ENCODE data around the gene SCUBE1.

DNA sequence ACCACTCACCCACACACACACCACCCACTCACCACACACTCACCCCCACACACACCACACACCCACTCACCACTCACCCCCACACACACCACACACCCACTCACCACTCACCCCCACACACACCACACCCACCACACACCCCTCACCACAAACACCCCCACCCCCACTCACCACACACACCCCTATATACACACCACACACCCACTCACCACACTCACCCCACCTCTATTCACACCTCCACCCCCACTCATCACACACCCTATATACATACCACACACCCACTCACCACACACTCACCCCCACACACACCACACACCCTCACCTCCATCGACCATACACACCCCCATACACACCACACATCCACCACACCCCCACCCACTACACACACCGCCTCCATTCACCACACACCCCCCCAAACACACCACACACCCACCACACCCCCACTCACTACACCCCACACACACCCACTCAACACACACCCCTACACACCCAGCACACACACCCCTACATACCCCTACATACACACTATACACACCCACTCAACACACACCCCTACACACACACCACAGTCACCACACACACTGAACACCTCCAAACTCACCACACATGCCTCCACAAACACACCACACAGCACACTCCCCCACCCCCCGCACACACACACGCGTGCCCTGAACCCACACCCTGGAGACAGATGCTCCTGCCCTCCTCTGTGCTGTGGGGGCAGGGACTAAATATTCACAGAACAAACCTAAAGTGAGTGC is 137.2 kb downstream of the SCUBE1 start:
- no peak for TF ChIP-seq POLR2AphosphoS5 (IDR thresholded peaks at IDR 0.05; ENCODE audit: low read depth, low read length)
- TF ChIP-seq, protein P1, sequence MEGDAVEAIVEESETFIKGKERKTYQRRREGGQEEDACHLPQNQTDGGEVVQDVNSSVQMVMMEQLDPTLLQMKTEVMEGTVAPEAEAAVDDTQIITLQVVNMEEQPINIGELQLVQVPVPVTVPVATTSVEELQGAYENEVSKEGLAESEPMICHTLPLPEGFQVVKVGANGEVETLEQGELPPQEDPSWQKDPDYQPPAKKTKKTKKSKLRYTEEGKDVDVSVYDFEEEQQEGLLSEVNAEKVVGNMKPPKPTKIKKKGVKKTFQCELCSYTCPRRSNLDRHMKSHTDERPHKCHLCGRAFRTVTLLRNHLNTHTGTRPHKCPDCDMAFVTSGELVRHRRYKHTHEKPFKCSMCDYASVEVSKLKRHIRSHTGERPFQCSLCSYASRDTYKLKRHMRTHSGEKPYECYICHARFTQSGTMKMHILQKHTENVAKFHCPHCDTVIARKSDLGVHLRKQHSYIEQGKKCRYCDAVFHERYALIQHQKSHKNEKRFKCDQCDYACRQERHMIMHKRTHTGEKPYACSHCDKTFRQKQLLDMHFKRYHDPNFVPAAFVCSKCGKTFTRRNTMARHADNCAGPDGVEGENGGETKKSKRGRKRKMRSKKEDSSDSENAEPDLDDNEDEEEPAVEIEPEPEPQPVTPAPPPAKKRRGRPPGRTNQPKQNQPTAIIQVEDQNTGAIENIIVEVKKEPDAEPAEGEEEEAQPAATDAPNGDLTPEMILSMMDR (IDR thresholded peaks at IDR 0.05) = no peak
- no peak for TF ChIP-seq TCF7L2 (IDR thresholded peaks at IDR 0.05; ENCODE audit: low read depth, low read length)
- no peak for TF ChIP-seq SIN3A (IDR thresholded peaks at IDR 0.05; ENCODE audit: borderline replicate concordance, insufficient read depth, low read depth, low read length)
- TF ChIP-seq, protein P2, sequence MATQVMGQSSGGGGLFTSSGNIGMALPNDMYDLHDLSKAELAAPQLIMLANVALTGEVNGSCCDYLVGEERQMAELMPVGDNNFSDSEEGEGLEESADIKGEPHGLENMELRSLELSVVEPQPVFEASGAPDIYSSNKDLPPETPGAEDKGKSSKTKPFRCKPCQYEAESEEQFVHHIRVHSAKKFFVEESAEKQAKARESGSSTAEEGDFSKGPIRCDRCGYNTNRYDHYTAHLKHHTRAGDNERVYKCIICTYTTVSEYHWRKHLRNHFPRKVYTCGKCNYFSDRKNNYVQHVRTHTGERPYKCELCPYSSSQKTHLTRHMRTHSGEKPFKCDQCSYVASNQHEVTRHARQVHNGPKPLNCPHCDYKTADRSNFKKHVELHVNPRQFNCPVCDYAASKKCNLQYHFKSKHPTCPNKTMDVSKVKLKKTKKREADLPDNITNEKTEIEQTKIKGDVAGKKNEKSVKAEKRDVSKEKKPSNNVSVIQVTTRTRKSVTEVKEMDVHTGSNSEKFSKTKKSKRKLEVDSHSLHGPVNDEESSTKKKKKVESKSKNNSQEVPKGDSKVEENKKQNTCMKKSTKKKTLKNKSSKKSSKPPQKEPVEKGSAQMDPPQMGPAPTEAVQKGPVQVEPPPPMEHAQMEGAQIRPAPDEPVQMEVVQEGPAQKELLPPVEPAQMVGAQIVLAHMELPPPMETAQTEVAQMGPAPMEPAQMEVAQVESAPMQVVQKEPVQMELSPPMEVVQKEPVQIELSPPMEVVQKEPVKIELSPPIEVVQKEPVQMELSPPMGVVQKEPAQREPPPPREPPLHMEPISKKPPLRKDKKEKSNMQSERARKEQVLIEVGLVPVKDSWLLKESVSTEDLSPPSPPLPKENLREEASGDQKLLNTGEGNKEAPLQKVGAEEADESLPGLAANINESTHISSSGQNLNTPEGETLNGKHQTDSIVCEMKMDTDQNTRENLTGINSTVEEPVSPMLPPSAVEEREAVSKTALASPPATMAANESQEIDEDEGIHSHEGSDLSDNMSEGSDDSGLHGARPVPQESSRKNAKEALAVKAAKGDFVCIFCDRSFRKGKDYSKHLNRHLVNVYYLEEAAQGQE (IDR thresholded peaks at IDR 0.05; ENCODE audit: insufficient read depth in 1 of 2, low read depth in 2 of 2, low read length in 1 of 2) = no peak
